Body of pancreas (tissue), 4 donors: ENCODE results near the gene STAC.

ENCODE experiments used
- CTCF ChIP-seq, 7 experiments: fragments of 450-650 bp in 4 of 7; fragments of 200-600 bp in 3 of 7; sonication (generic) in 3 of 7; IDR thresholded peaks; one replicate each; pipeline ENCODE4 v1.5.1; 2016 to 2019; ENCODE audit warnings: antibody characterized with exemption in 7 of 7
- POLR2A ChIP-seq, 3 donors: fragments of 450-650 bp; IDR thresholded peaks; one replicate each; pipeline ENCODE4 v1.6.1; 2016; ENCODE audit warnings: antibody characterized with exemption in 3 of 3, mild to moderate bottlenecking in 2 of 3

GRCh38 chr3:36514171-36514570 lies 133.9 kb downstream of the STAC start:
- no peak for TF ChIP-seq POLR2A (IDR thresholded peaks at IDR 0.05)
- no peak for TF ChIP-seq CTCF (IDR thresholded peaks at IDR 0.05)
